ENCODE results near the gene ANXA4. TPM values are rescaled to one million over a fixed set of nuclear protein-coding genes. Genes with fewer than 3 reads are reported as not detected.
"Not testable (repeated sequence)": the region's sequence is repeated elsewhere in the genome, so short reads cannot be mapped to it uniquely, and the experiment has no call there.

ANXA4 gene
- polyA plus RNA-seq, 2 of the 4 experiments (the other 2 are of a cell fraction) = 341 to 554 TPM

DNA sequence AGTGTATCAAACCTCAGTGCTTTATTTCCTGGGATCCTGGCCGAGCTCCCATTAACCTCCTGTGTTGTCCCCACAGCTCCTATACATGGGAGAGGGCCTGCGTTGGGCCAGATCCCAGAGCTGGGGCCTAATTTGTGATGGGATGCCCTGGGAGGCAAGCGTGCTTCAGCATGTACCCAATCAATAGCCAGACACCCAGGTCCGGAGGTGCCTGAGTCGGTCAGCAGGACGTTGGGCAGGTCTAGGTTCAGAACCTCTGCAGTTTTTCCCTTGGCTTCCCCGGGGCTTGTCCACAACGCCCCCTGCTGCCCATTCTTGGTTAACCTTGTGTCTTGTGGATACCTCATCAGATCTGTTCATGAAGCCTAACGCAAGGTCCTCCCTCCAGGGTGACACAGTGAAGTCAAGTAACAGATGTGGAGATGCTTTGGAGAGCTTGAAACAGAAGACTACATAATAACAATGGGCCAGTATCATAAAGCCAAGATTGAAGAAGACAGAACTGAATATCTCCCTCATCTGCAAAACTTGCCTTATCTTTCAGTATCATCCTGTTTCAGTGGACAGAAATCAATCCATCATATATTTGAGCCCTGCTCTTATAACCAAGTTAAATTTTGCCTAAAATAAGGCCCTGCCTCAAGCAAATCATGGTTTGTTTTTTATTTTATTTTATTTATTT is 27.3 kb upstream of the ANXA4 start:
- not testable (repeated sequence) for H3K4me3 ChIP-seq, FAIRE-seq, H3K9me3 ChIP-seq
- CTCF ChIA-PET = interaction anchor here (0.6 to 6.0 kb wide), 38 partner anchors 10 to 306 kb away, joined by 3 to 66 read pairs (median 6); partner anchors contain the start of genes AAK1 and NFU1
- Histone ChIP-seq H3K4me1 (peaks cover 39% of the 10 kb centered on the region), H3K4me2 (peak overlapping the region; percentile 60), H3K27ac (peak overlapping the region; percentile 41 to 73; a peak in 4 of 6 replicates)
- DNase-seq (ENCODE audit: low read depth in 1 of 2, low spot score in 1 of 2) (peak; percentile 69 to 89), ATAC-seq (peak; percentile 92 to 95)
- 22% methylated on average over 9 of the region's 9 CpGs for WGBS (ENCODE audit: missing lambda C conversion rate)
- POLR2A ChIA-PET = interaction anchor here (0.5 kb wide), 1 partner anchor 156 kb away, joined by 3 read pairs; no protein-coding TSS in a partner anchor
- TF ChIP-seq RAD21 (conservative IDR thresholded peaks at IDR 0.05 in 1 of 2, IDR thresholded peaks at IDR 0.05 in 1 of 2) (peak; percentile 96 to 99), SMC3 (IDR thresholded peaks at IDR 0.05) (peak; percentile 97), MAZ (IDR thresholded peaks at IDR 0.05; ENCODE audit: borderline replicate concordance, low read depth, low read length) (0 out of 2 replicates have a peak, but pooled peaks have one; percentile 44)
- TF ChIP-seq, protein P1, sequence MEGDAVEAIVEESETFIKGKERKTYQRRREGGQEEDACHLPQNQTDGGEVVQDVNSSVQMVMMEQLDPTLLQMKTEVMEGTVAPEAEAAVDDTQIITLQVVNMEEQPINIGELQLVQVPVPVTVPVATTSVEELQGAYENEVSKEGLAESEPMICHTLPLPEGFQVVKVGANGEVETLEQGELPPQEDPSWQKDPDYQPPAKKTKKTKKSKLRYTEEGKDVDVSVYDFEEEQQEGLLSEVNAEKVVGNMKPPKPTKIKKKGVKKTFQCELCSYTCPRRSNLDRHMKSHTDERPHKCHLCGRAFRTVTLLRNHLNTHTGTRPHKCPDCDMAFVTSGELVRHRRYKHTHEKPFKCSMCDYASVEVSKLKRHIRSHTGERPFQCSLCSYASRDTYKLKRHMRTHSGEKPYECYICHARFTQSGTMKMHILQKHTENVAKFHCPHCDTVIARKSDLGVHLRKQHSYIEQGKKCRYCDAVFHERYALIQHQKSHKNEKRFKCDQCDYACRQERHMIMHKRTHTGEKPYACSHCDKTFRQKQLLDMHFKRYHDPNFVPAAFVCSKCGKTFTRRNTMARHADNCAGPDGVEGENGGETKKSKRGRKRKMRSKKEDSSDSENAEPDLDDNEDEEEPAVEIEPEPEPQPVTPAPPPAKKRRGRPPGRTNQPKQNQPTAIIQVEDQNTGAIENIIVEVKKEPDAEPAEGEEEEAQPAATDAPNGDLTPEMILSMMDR (IDR thresholded peaks at IDR 0.05) = peak; percentile 93

DNA sequence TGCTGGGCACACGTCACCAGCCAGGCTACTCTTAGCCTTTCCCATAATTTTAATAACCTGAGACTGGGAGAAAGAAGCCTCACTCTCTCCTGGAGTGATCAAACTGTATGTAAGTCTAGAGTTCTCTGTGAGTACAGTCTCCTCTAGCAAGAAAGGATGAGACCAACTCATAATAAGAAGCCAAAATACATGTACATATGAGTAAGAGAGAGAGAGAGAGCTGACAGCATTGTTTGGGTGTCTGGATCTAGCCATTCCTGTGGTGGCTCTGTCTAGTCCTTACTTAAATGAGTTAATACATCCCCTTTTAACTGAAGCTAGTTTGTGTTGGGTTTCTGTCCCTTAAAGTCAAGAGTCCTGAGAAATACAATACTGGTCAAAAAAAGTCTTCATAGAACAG is 26.0 kb upstream of the ANXA4 start:
- CTCF ChIA-PET = interaction anchor here (0.6 to 6.0 kb wide), 27 partner anchors 8 to 279 kb away, joined by 3 to 66 read pairs (median 5); partner anchors contain the start of genes AAK1, ANXA4 and NFU1
- POLR2A ChIA-PET = no interaction called here
- FAIRE-seq (no peak), ATAC-seq (no peak), DNase-seq (ENCODE audit: low read depth in 1 of 2, low spot score in 1 of 2) (peak in 1 of 2 experiments; percentile 17)
- Histone ChIP-seq H3K9me3 (no peaks in the 10 kb centered on the region), H3K4me3 (no peak overlapping the region), H3K4me1 (peaks cover 35% of the 10 kb centered on the region), H3K4me2 (peak overlapping the region; percentile 44), H3K27ac (peak overlapping the region; percentile 36 to 77; a peak in 5 of 6 replicates)
- 100% methylated on average over 1 of the region's 1 CpG for WGBS (ENCODE audit: missing lambda C conversion rate)
- no peak for TF ChIP-seq JUNB (IDR thresholded peaks at IDR 0.05)
- TF ChIP-seq FOSB (CRISPR knock-in tag; IDR thresholded peaks at IDR 0.05) = no peak
- TF ChIP-seq CHD2 (IDR thresholded peaks at IDR 0.05; ENCODE audit: low read length, partially characterized antibody) = no peak
- no peak for TF ChIP-seq ESRRA (IDR thresholded peaks at IDR 0.05; ENCODE audit: borderline replicate concordance, low read length)
- no peak for TF ChIP-seq RFX5 (IDR thresholded peaks at IDR 0.05)
- no peak for TF ChIP-seq NR3C1 (IDR thresholded peaks at IDR 0.05)
- no peak for TF ChIP-seq SREBF2 (IDR thresholded peaks at IDR 0.05)

- Histone ChIP-seq H3K4me2 (peak overlapping the region; percentile 44), H3K4me1 (peaks cover 35% of the 10 kb centered on the region), H3K9me3 (no peaks in the 10 kb centered on the region), H3K27ac (peak overlapping the region; percentile 36 to 77; a peak in 5 of 6 replicates), H3K4me3 (no peak overlapping the region)
- FAIRE-seq (no peak), DNase-seq (ENCODE audit: low read depth in 1 of 2, low spot score in 1 of 2) (peak in 1 of 2 experiments; percentile 49), ATAC-seq (peak; percentile 62 to 65; a peak in 4 of 6 replicates)
- ChIA-PET POLR2A (no interaction called here), CTCF (interaction anchor here (0.6 to 6.0 kb wide), 26 partner anchors 8 to 773 kb away, joined by 3 to 66 read pairs (median 4); partner anchors contain the start of genes AAK1, ANXA4 and NFU1)
- TF ChIP-seq NFE2L2 (conservative IDR thresholded peaks at IDR 0.05; ENCODE audit: low read length) (peak; percentile 23; the same call in 1 of the 2 replicates), MYC (IDR thresholded peaks at IDR 0.05; ENCODE audit: borderline replicate concordance, low read length) (no peak), RAD21 (conservative IDR thresholded peaks at IDR 0.05 in 1 of 2, IDR thresholded peaks at IDR 0.05 in 1 of 2) (peak in 1 of 2 experiments; percentile 19; a peak in 1 of 5 replicates), FOSL2 (IDR thresholded peaks at IDR 0.05) (0 out of 2 replicates have a peak, but pooled peaks have one; percentile 10), FOSL2 (CRISPR knock-in tag; IDR thresholded peaks at IDR 0.05) (peak; percentile 69), SMC3 (IDR thresholded peaks at IDR 0.05) (peak; percentile 18; the same call in 1 of the 3 replicates), MAX (IDR thresholded peaks at IDR 0.05) (peak; percentile 41; the same call in 1 of the 2 replicates), RCOR1 (IDR thresholded peaks at IDR 0.05; ENCODE audit: low read depth, low read length) (no peak), MAFK (IDR thresholded peaks at IDR 0.05; ENCODE audit: partially characterized antibody) (peak; percentile 82), KDM5A (IDR thresholded peaks at IDR 0.05) (no peak)
- TF ChIP-seq, protein P2, sequence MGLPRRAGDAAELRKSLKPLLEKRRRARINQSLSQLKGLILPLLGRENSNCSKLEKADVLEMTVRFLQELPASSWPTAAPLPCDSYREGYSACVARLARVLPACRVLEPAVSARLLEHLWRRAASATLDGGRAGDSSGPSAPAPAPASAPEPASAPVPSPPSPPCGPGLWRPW (IDR thresholded peaks at IDR 0.05) = no peak
- TF ChIP-seq, protein P3, sequence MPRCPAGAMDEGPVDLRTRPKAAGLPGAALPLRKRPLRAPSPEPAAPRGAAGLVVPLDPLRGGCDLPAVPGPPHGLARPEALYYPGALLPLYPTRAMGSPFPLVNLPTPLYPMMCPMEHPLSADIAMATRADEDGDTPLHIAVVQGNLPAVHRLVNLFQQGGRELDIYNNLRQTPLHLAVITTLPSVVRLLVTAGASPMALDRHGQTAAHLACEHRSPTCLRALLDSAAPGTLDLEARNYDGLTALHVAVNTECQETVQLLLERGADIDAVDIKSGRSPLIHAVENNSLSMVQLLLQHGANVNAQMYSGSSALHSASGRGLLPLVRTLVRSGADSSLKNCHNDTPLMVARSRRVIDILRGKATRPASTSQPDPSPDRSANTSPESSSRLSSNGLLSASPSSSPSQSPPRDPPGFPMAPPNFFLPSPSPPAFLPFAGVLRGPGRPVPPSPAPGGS (IDR thresholded peaks at IDR 0.05) = no peak
- TF ChIP-seq, protein P1 (IDR thresholded peaks at IDR 0.05) = 0 out of 3 replicates have a peak, but pooled peaks have one; percentile 7
- 53% methylated on average over 13 of the region's 13 CpGs for WGBS (ENCODE audit: missing lambda C conversion rate)
Observed at GRCh38 chr2:69716555-69717120, 25.3 kb upstream of the ANXA4 start.

Data from A549 (cell line).